Neural cell (in vitro differentiated cells): Measurements from ENCODE around the gene IL1RAP. TPM values are rescaled to one million over a fixed set of nuclear protein-coding genes. Genes with fewer than 3 reads are reported as not detected.

Source experiments
- H2AFZ ChIP-seq: fragments of 200-600, 300-800 bp; sonication (generic), shearing (Covaris generic); 2 replicates; pipeline ENCODE4 v1.6.0; 2014; ENCODE audit warnings: low read depth, mild to moderate bottlenecking, antibody characterized with exemption, low read length, moderate library complexity
- H3F3A ChIP-seq: fragments of 200-600 bp; shearing (Covaris generic); 2 replicates; pipeline ENCODE4 v1.6.1; 2016; ENCODE audit warnings: mild to moderate bottlenecking, moderate library complexity, mixed read lengths, antibody characterized with exemption, low read length; ENCODE audit not compliant: insufficient read depth, poor library complexity, severe bottlenecking
- H3K27ac ChIP-seq: fragments of 200-600, 300-800 bp; sonication (generic), shearing (Covaris generic); 2 replicates; pipeline ENCODE4 v1.5.1; 2014; ENCODE audit warnings: mild to moderate bottlenecking, low read length, moderate library complexity
- H3K27me3 ChIP-seq: fragments of 300-800, 200-600 bp; sonication (generic), shearing (Covaris generic); 2 replicates; pipeline ENCODE4 v1.6.0; 2014; ENCODE audit warnings: mild to moderate bottlenecking, low read depth, low read length, moderate library complexity; ENCODE audit not compliant: insufficient read depth
- H3K36me3 ChIP-seq: fragments of 300-800, 200-600 bp; sonication (generic), shearing (Covaris generic); 2 replicates; pipeline ENCODE4 v1.5.1; 2014; ENCODE audit warnings: mild to moderate bottlenecking, antibody characterized with exemption, low read length, moderate library complexity; ENCODE audit not compliant: insufficient read depth
- H3K4me2 ChIP-seq: fragments of 300-800, 200-600 bp; sonication (generic), shearing (Covaris generic); 2 replicates; pipeline ENCODE4 v1.6.0; 2014; ENCODE audit warnings: mild to moderate bottlenecking, low read length
- H3K4me3 ChIP-seq: fragments of 300-800, 200-600 bp; sonication (generic), shearing (Covaris generic); 2 replicates; pipeline ENCODE4 v1.5.1; 2014; ENCODE audit warnings: mild to moderate bottlenecking, low read length, moderate library complexity
- H3K79me2 ChIP-seq: fragments of 200-600 bp; shearing (Covaris generic); replicated peaks from 2 replicates; pipeline ENCODE4 v1.6.0; 2014; ENCODE audit warnings: mild to moderate bottlenecking, low read length, moderate library complexity; ENCODE audit not compliant: insufficient read depth
- H3K9ac ChIP-seq: fragments of 300-800, 200-600 bp; sonication (generic), shearing (Covaris generic); 2 replicates; pipeline ENCODE4 v1.6.1; 2016; ENCODE audit warnings: mild to moderate bottlenecking, low read length, mixed read lengths
- H3K9me2 ChIP-seq: fragments of 200-600 bp; shearing (Covaris generic); 2 replicates; pipeline ENCODE4 v1.6.1; 2016; ENCODE audit warnings: mild to moderate bottlenecking, low read length, mixed read lengths; ENCODE audit not compliant: insufficient read depth
- H3K9me3 ChIP-seq: fragments of 200-600, 300-800 bp; sonication (generic), shearing (Covaris generic); 2 replicates; pipeline ENCODE4 v1.6.1; 2016; ENCODE audit warnings: mild to moderate bottlenecking, mixed run types, low read length, moderate library complexity, mixed read lengths
- H4K20me1 ChIP-seq: fragments of 200-600 bp; shearing (Covaris generic); 2 replicates; pipeline ENCODE4 v1.6.1; 2016; ENCODE audit warnings: mild to moderate bottlenecking, mixed run types; ENCODE audit not compliant: insufficient read depth
- EP300 ChIP-seq: fragments of 450-650 bp; conservative IDR thresholded peaks from 2 replicates; pipeline ENCODE4 v1.6.1; 2014; ENCODE audit warnings: antibody characterized with exemption, mild to moderate bottlenecking, moderate library complexity; ENCODE audit not compliant: poor library complexity, severe bottlenecking
- EZH2 ChIP-seq: fragments of 200-600, 300-800 bp; shearing (Covaris generic), sonication (generic); IDR thresholded peaks from 2 replicates; pipeline ENCODE4 v1.6.1; 2014; ENCODE audit warnings: antibody characterized with exemption, low read length, borderline replicate concordance, mild to moderate bottlenecking; ENCODE audit not compliant: insufficient read depth, poor library complexity, severe bottlenecking
- MXI1 ChIP-seq: fragments of 450-650 bp; conservative IDR thresholded peaks from 2 replicates; pipeline ENCODE4 v1.6.1; 2014; ENCODE audit warnings: antibody characterized with exemption, mild to moderate bottlenecking; ENCODE audit not compliant: poor library complexity, severe bottlenecking
- POLR2AphosphoS5 ChIP-seq: IDR thresholded peaks from 2 replicates; pipeline ENCODE4 v1.6.1; 2012
- RAD21 ChIP-seq: fragments of 450-650 bp; conservative IDR thresholded peaks from 2 replicates; pipeline ENCODE4 v1.6.1; 2014; ENCODE audit warnings: antibody characterized with exemption, mild to moderate bottlenecking, moderate library complexity
- SMC3 ChIP-seq: fragments of 450-650 bp; conservative IDR thresholded peaks from 2 replicates; pipeline ENCODE4 v1.6.1; 2014; ENCODE audit warnings: antibody characterized with exemption, mild to moderate bottlenecking, moderate library complexity; ENCODE audit not compliant: poor library complexity
- TAF1 ChIP-seq: IDR thresholded peaks from 2 replicates; pipeline ENCODE4 v1.6.1; 2012; ENCODE audit warnings: low read depth
- polyA plus RNA-seq: library from polyadenylated mRNA; depleted of rRNA; stranded (reverse); fragments of >200 nt; gene quantifications from 2 replicates; pipeline ENCODE4 v1.2.3, GENCODE V29; 2014
- TF ChIP-seq, protein P1 (sequence below): IDR thresholded peaks from 2 replicates; pipeline ENCODE4 v1.6.1; 2012; ENCODE audit warnings: borderline replicate concordance
- TF ChIP-seq, protein P2 (sequence below): fragments of 450-650 bp; IDR thresholded peaks from 2 replicates; pipeline ENCODE4 v1.5.1; 2014; ENCODE audit warnings: antibody characterized with exemption, mild to moderate bottlenecking, moderate library complexity; ENCODE audit not compliant: poor library complexity, severe bottlenecking

Gene IL1RAP
- polyA plus RNA-seq, 1 donor from 2014 or later, result 24.6 TPM

DNA sequence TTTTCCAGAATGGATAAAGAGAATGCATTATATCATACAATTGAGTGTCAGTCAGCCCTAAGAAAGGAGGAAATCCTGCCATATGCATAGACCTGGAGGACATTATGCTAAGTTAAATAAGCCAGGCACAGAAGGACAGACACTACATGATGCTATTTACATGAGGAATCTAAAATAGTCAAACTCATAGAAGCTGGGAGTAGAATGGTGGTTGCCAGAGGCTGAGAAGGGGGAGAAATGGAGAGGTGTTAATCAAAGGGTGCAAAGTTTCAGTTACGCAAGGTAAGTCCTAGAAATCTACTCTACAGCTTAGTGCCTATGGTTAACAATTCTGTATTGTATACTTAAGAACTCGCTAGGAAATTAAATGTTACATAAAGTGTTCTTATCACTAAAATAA lies 66.5 kb downstream of the IL1RAP start:
- Histone ChIP-seq H3K9me3 (no peaks in the 10 kb centered on the region), H3K79me2 (no peaks in the 10 kb centered on the region), H3K36me3 (no peaks in the 10 kb centered on the region), H3K27me3 (no peaks in the 10 kb centered on the region), H3K4me2 (no peak overlapping the region), H3K9me2 (no peaks in the 10 kb centered on the region), H2AFZ (no peak overlapping the region), H4K20me1 (no peaks in the 10 kb centered on the region), H3K4me3 (no peak overlapping the region), H3K9ac (no peak overlapping the region), H3K27ac (no peak overlapping the region), H3F3A (no peaks in the 10 kb centered on the region)
- no peak for TF ChIP-seq POLR2AphosphoS5
- TF ChIP-seq EZH2, result no peak
- TF ChIP-seq, protein P1, sequence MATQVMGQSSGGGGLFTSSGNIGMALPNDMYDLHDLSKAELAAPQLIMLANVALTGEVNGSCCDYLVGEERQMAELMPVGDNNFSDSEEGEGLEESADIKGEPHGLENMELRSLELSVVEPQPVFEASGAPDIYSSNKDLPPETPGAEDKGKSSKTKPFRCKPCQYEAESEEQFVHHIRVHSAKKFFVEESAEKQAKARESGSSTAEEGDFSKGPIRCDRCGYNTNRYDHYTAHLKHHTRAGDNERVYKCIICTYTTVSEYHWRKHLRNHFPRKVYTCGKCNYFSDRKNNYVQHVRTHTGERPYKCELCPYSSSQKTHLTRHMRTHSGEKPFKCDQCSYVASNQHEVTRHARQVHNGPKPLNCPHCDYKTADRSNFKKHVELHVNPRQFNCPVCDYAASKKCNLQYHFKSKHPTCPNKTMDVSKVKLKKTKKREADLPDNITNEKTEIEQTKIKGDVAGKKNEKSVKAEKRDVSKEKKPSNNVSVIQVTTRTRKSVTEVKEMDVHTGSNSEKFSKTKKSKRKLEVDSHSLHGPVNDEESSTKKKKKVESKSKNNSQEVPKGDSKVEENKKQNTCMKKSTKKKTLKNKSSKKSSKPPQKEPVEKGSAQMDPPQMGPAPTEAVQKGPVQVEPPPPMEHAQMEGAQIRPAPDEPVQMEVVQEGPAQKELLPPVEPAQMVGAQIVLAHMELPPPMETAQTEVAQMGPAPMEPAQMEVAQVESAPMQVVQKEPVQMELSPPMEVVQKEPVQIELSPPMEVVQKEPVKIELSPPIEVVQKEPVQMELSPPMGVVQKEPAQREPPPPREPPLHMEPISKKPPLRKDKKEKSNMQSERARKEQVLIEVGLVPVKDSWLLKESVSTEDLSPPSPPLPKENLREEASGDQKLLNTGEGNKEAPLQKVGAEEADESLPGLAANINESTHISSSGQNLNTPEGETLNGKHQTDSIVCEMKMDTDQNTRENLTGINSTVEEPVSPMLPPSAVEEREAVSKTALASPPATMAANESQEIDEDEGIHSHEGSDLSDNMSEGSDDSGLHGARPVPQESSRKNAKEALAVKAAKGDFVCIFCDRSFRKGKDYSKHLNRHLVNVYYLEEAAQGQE, result no peak
- TF ChIP-seq RAD21, result no peak
- TF ChIP-seq, protein P2, sequence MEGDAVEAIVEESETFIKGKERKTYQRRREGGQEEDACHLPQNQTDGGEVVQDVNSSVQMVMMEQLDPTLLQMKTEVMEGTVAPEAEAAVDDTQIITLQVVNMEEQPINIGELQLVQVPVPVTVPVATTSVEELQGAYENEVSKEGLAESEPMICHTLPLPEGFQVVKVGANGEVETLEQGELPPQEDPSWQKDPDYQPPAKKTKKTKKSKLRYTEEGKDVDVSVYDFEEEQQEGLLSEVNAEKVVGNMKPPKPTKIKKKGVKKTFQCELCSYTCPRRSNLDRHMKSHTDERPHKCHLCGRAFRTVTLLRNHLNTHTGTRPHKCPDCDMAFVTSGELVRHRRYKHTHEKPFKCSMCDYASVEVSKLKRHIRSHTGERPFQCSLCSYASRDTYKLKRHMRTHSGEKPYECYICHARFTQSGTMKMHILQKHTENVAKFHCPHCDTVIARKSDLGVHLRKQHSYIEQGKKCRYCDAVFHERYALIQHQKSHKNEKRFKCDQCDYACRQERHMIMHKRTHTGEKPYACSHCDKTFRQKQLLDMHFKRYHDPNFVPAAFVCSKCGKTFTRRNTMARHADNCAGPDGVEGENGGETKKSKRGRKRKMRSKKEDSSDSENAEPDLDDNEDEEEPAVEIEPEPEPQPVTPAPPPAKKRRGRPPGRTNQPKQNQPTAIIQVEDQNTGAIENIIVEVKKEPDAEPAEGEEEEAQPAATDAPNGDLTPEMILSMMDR, result no peak
- no peak for TF ChIP-seq TAF1
- TF ChIP-seq SMC3, result no peak
- no peak for TF ChIP-seq MXI1
- no peak for TF ChIP-seq EP300

DNA sequence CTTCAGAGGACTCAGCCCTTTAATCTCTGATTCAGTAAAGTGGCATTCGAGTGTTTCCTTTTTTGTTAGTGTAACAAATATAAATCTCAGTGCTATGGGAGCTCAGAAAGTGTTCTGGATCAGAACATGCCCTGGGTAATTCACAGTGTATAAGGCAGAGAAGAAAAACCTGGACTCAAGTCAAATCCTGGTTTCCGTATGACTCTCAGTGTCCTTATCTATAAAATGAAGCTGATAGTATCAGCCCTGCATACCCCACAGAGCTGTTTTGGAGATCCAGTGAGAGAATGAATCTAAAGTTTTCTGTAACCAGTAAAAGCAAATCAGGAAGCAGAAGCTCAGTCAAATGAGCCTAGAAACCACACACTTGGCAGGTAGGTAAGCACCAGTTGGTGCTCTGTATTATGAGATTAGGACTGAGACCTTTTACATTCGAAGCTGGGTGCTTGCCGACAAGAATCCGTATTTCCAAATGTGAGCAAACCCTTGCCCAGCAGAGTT lies 67.2 kb downstream of the IL1RAP start:
- Histone ChIP-seq H3F3A (no peaks in the 10 kb centered on the region), H3K9ac (no peak overlapping the region), H3K27me3 (no peaks in the 10 kb centered on the region), H2AFZ (no peak overlapping the region), H3K9me2 (no peaks in the 10 kb centered on the region), H3K4me2 (no peak overlapping the region), H4K20me1 (no peaks in the 10 kb centered on the region), H3K27ac (no peak overlapping the region), H3K36me3 (no peaks in the 10 kb centered on the region), H3K4me3 (no peak overlapping the region), H3K9me3 (no peaks in the 10 kb centered on the region), H3K79me2 (no peaks in the 10 kb centered on the region)
- TF ChIP-seq SMC3 (no peak), POLR2AphosphoS5 (no peak), RAD21 (no peak), MXI1 (no peak), EP300 (no peak)
- TF ChIP-seq, protein P1, result no peak
